H1 (cell line): Measurements from ENCODE around the gene CASZ1. TPM values are rescaled to one million over a fixed set of nuclear protein-coding genes. Genes with fewer than 3 reads are reported as not detected.

ENCODE experiments used
- CTCF ChIA-PET: fragments of 300-600 bp; sonication (Branson Sonifier 250); formaldehyde crosslinking; loops from one replicate; lab custom pipeline; 2021; ENCODE audit not compliant: partially characterized antibody; lab: Charles Lee
- POLR2A ChIA-PET: fragments of 300-600 bp; sonication (Branson Sonifier 250); formaldehyde crosslinking; loops from one replicate; lab custom pipeline; 2021; ENCODE audit warnings: inconsistent platforms; ENCODE audit not compliant: partially characterized antibody; lab: Charles Lee
- DNase-seq, 2 experiments: peaks; one replicate each; pipeline versions ENCODE4 v3.0.0 to v3.0.0-alpha.2; 2010 to 2022; ENCODE audit warnings: low spot score in 2 of 2, low read depth in 1 of 2, mixed read lengths in 1 of 2
- FAIRE-seq: peaks from 2 replicates; lab custom pipeline; 2011; peaks lifted over from hg19 to GRCh38; lab: Jason Lieb, UNC
- H2AFZ ChIP-seq: 2 replicates; pipeline ENCODE4 v1.8.1; 2012; ENCODE audit warnings: low read length, inconsistent platforms
- H2AK5ac ChIP-seq: 2 replicates; pipeline ENCODE4 v1.6.1; 2013; ENCODE audit warnings: low read depth, low read length
- H2BK120ac ChIP-seq: replicated peaks from 2 replicates; pipeline ENCODE3; 2013; ENCODE audit warnings: low read depth, low read length, inconsistent platforms
- H2BK12ac ChIP-seq: 2 replicates; pipeline ENCODE4 v1.6.1; 2013; ENCODE audit warnings: low read depth, low read length
- H2BK15ac ChIP-seq: 2 replicates; pipeline ENCODE4 v1.6.1; 2013; ENCODE audit warnings: low read length
- H2BK20ac ChIP-seq: 2 replicates; pipeline ENCODE4 v1.6.1; 2013; ENCODE audit warnings: low read length
- H2BK5ac ChIP-seq: 2 replicates; pipeline ENCODE4 v1.6.1; 2013; ENCODE audit warnings: low read depth, low read length
- H3K14ac ChIP-seq: 2 replicates; pipeline ENCODE4 v1.6.1; 2013; ENCODE audit warnings: inconsistent platforms; ENCODE audit not compliant: insufficient read length
- H3K18ac ChIP-seq: 2 replicates; pipeline ENCODE4 v1.6.1; 2013; ENCODE audit warnings: low read length; ENCODE audit errors: extremely low read depth
- H3K23ac ChIP-seq: 2 replicates; pipeline ENCODE4 v1.6.1; 2013; ENCODE audit warnings: inconsistent platforms; ENCODE audit not compliant: insufficient read length
- H3K23me2 ChIP-seq: 2 replicates; pipeline ENCODE4 v1.6.1; 2013; ENCODE audit warnings: low read depth, low read length
- H3K27ac ChIP-seq: 2 replicates; pipeline ENCODE4 v1.6.1; 2011; ENCODE audit warnings: low read depth, low read length, inconsistent platforms
- H3K27me3 ChIP-seq, 4 experiments: replicated peaks in 1 of 4; 1 replicate in 1 of 4; 2 replicates in 3 of 4; pipeline versions ENCODE4 v1.6.1 to v1.8.1; 2011 to 2013; ENCODE audit warnings: low read length in 3 of 4, mild to moderate bottlenecking in 3 of 4, inconsistent platforms in 2 of 4, mixed read lengths in 2 of 4, moderate library complexity in 1 of 4; ENCODE audit not compliant: control insufficient read depth in 3 of 4, insufficient read depth in 3 of 4; ENCODE audit errors: extremely low read depth in 1 of 4
- H3K36me3 ChIP-seq, 4 experiments: 2 replicates each; pipeline versions ENCODE4 v1.6.1 to v1.8.1; 2011 to 2013; ENCODE audit warnings: mild to moderate bottlenecking in 4 of 4, low read length in 3 of 4, moderate library complexity in 2 of 4, control low read depth in 1 of 4, inconsistent platforms in 1 of 4; ENCODE audit not compliant: insufficient read depth in 4 of 4, control insufficient read depth in 2 of 4
- H3K4ac ChIP-seq: replicated peaks from 2 replicates; pipeline ENCODE3; 2013; ENCODE audit warnings: low read length, low read depth, mixed read lengths, inconsistent platforms; ENCODE audit not compliant: insufficient read length
- H3K4me1 ChIP-seq, 4 experiments: replicated peaks in 1 of 4; 1 replicate in 1 of 4; 2 replicates in 3 of 4; pipeline versions ENCODE4 v1.6.1 to v1.8.1; 2011 to 2013; ENCODE audit warnings: low read length in 3 of 4, inconsistent platforms in 2 of 4, mixed read lengths in 1 of 4; ENCODE audit not compliant: insufficient read depth in 4 of 4, control insufficient read depth in 3 of 4
- H3K4me2 ChIP-seq, 2 experiments: 2 replicates each; pipeline versions ENCODE4 v1.6.1 to v1.8.1; 2011 to 2013; ENCODE audit warnings: low read depth in 2 of 2, low read length in 2 of 2, control low read depth in 1 of 2, inconsistent platforms in 1 of 2, mild to moderate bottlenecking in 1 of 2; ENCODE audit not compliant: insufficient read depth in 1 of 2
- H3K4me3 ChIP-seq, 4 experiments: fragments of 200-600, 300-600 bp in 1 of 4; sonication (generic), shearing (Covaris generic), sonication (Bioruptor Twin) in 1 of 4; 2 replicates each; pipeline versions ENCODE4 v1.5.1 to v1.8.1; 2011 to 2016; ENCODE audit warnings: low read length in 4 of 4, low read depth in 3 of 4, control low read depth in 2 of 4, inconsistent platforms in 2 of 4, mild to moderate bottlenecking in 2 of 4, mixed read lengths in 1 of 4, moderate library complexity in 1 of 4; ENCODE audit not compliant: insufficient read depth in 2 of 4; ENCODE audit errors: extremely low read depth in 1 of 4
- H3K56ac ChIP-seq: replicated peaks from 2 replicates; pipeline ENCODE3; 2013; ENCODE audit warnings: low read depth, mild to moderate bottlenecking, mixed read lengths, low read length, inconsistent platforms; ENCODE audit not compliant: insufficient read length
- H3K79me1 ChIP-seq: 2 replicates; pipeline ENCODE4 v1.6.1; 2013; ENCODE audit warnings: low read depth, low read length, control low read depth
- H3K79me2 ChIP-seq, 2 experiments: 2 replicates each; pipeline versions ENCODE4 v1.6.1 to v1.8.1; 2012 to 2013; ENCODE audit warnings: low read length in 2 of 2, mild to moderate bottlenecking in 2 of 2, inconsistent platforms in 1 of 2; ENCODE audit not compliant: insufficient read depth in 2 of 2, control insufficient read depth in 1 of 2
- H3K9ac ChIP-seq, 4 experiments: replicated peaks in 1 of 4; 1 replicate in 1 of 4; 2 replicates in 3 of 4; pipeline versions ENCODE4 v1.6.1 to v1.8.1; 2011 to 2013; ENCODE audit warnings: low read depth in 3 of 4, low read length in 3 of 4, control low read depth in 2 of 4, mild to moderate bottlenecking in 2 of 4, moderate library complexity in 2 of 4, inconsistent platforms in 1 of 4; ENCODE audit errors: extremely low read depth in 1 of 4
- H3K9me3 ChIP-seq, 2 experiments: 2 replicates each; pipeline versions ENCODE4 v1.6.1 to v1.8.1; 2012 to 2013; ENCODE audit warnings: mild to moderate bottlenecking in 2 of 2, moderate library complexity in 2 of 2, control low read depth in 1 of 2, inconsistent platforms in 1 of 2, low read depth in 1 of 2, low read length in 1 of 2, mixed read lengths in 1 of 2; ENCODE audit not compliant: insufficient read depth in 2 of 2
- H4K20me1 ChIP-seq, 2 experiments: replicated peaks in 1 of 2; 2 replicates each; pipeline versions ENCODE3 to v1.8.1; 2011 to 2013; ENCODE audit warnings: inconsistent platforms in 2 of 2, low read length in 2 of 2, mild to moderate bottlenecking in 1 of 2; ENCODE audit not compliant: insufficient read depth in 2 of 2, control insufficient read depth in 1 of 2
- H4K5ac ChIP-seq: 2 replicates; pipeline ENCODE4 v1.6.1; 2013; ENCODE audit warnings: low read length, low read depth, mixed read lengths, inconsistent platforms; ENCODE audit not compliant: insufficient read length
- H4K8ac ChIP-seq: 2 replicates; pipeline ENCODE4 v1.8.0; 2013; ENCODE audit warnings: mild to moderate bottlenecking, moderate library complexity, low read length, inconsistent platforms; ENCODE audit not compliant: insufficient read depth; ENCODE audit errors: extremely low read depth
- H4K91ac ChIP-seq: replicated peaks from 2 replicates; pipeline ENCODE3; 2013; ENCODE audit warnings: low read length, mixed read lengths, inconsistent platforms; ENCODE audit not compliant: insufficient read length
- BRCA1 ChIP-seq: IDR thresholded peaks from 2 replicates; pipeline ENCODE4 v1.6.1; 2012; ENCODE audit warnings: low read depth, low read length, improper control_type of control experiment
- EGR1 ChIP-seq: IDR thresholded peaks from 2 replicates; pipeline ENCODE4 v1.6.1; 2011; ENCODE audit warnings: low read depth, low read length, borderline replicate concordance
- WGBS, 2 experiments: shearing (Covaris generic) in 1 of 2; methylation state at CpG; one replicate each; pipeline versions ENCODE4 v1.1.6 to v1.1.7; 2013 to 2015; ENCODE audit warnings: low lambda C conversion rate in 2 of 2, mixed read lengths in 2 of 2, inconsistent platforms in 1 of 2, low coverage in 1 of 2, missing lambda C conversion rate in 1 of 2; ENCODE audit not compliant: insufficient replicate concordance in 2 of 2, insufficient coverage in 1 of 2, insufficient read length in 1 of 2; ENCODE audit errors: extremely low coverage in 1 of 2, missing lambda C conversion rate in 1 of 2; 5-methylcytosine and 5-hydroxymethylcytosine counted together
- polyA plus RNA-seq, 7 experiments: library from polyadenylated mRNA; depleted of rRNA in 3 of 7; stranded (reverse) in 5 of 7; unstranded in 2 of 7; fragments of >200 nt in 5 of 7; fragments of 200-250 nt in 2 of 7; gene quantifications; 1 replicate in 5 of 7; 2 replicates in 1 of 7; 4 replicates in 1 of 7; pipeline versions ENCODE4 v1.2.1 to v1.2.3, GENCODE V29; 2011 to 2013; ENCODE audit warnings: missing spikeins in 2 of 7, mixed read lengths in 2 of 7
- total RNA-seq: library from RNA; stranded (reverse); fragmentation: NEBNext Ultra II Directional; extraction: Animal tissue kit (Norgen Biotek cat#: 25700); gene quantifications from 2 replicates; pipeline ENCODE4 v1.2.1, GENCODE V29; 2021

Gene CASZ1
- total and polyA plus RNA-seq, 2 of the 8 experiments (the other 6 are each of a cell fraction or from before 2014, with no cell fraction given), result 4.4 to 7.7 TPM

GRCh38 chr1:10833630-10834557, 37.4 kb upstream of the CASZ1 start:
- H2BK5ac ChIP-seq, result no peak overlapping the region
- H3K4ac ChIP-seq, result no peak overlapping the region
- H2AK5ac ChIP-seq, result no peak overlapping the region
- H3K9ac ChIP-seq, result no peak overlapping the region
- no peak overlapping the region for H4K91ac ChIP-seq
- no peak overlapping the region for H3K4me3 ChIP-seq
- H4K20me1 ChIP-seq, result peaks cover 0 to 2% of the 10 kb centered on the region in 2 experiments
- H3K56ac ChIP-seq, result peak overlapping the region; percentile 96
- H4K8ac ChIP-seq, result no peak overlapping the region
- peaks cover 0 to 27% (median 15%) of the 10 kb centered on the region in 4 experiments; a peak in 6 of 7 replicates for H3K4me1 ChIP-seq
- peaks cover 0 to 3% (median 1%) of the 10 kb centered on the region in 4 experiments; a peak in 3 of 7 replicates for H3K27me3 ChIP-seq
- H3K27ac ChIP-seq, result no peak overlapping the region
- H4K5ac ChIP-seq, result no peak overlapping the region
- no peaks in the 10 kb centered on the region for H3K9me3 ChIP-seq
- peak overlapping the region; percentile 46; the same call in 1 of the 2 replicates for H2BK15ac ChIP-seq
- H2BK20ac ChIP-seq, result peak overlapping the region; percentile 40; the same call in 1 of the 2 replicates
- DNase-seq (no peak), FAIRE-seq (no peak)
- H2BK12ac ChIP-seq, result peak overlapping the region; percentile 39; the same call in 1 of the 2 replicates
- ChIA-PET CTCF (interaction anchor here (0.9 to 1.1 kb wide), 3 partner anchors 32 to 85 kb away, joined by 3 to 6 read pairs (median 3); no protein-coding TSS in a partner anchor), POLR2A (no interaction called here)
- no peak overlapping the region for H2AFZ ChIP-seq
- no peak overlapping the region for H3K14ac ChIP-seq
- WGBS, 2 experiments, result 81% methylated on average over 7 of the region's 9 CpGs; no CpG with 5 or more reads in 1 of the 2 experiments
- H3K36me3 ChIP-seq, result no peaks in the 10 kb centered on the region
- H3K79me1 ChIP-seq, result no peaks in the 10 kb centered on the region
- TF ChIP-seq BRCA1 (peak; percentile 31; the same call in 1 of the 2 replicates), EGR1 (no peak)
- H3K23ac ChIP-seq, result no peak overlapping the region
- H2BK120ac ChIP-seq, result no peak overlapping the region
- H3K79me2 ChIP-seq, result no peaks in the 10 kb centered on the region
- no peak overlapping the region for H3K18ac ChIP-seq
- no peak overlapping the region for H3K4me2 ChIP-seq
- H3K23me2 ChIP-seq, result peaks cover 7% of the 10 kb centered on the region
